Astrocyte of the cerebellum (primary cell): ENCODE measurements around the gene POLR3B.
"Not testable (repeated sequence)": the region's sequence is repeated elsewhere in the genome, so short reads cannot be mapped to it uniquely, and the experiment has no call there.

Source experiments
- DNase-seq: peaks from one replicate; pipeline ENCODE4 v3.0.0-alpha.2; 2011; ENCODE audit warnings: low read depth
- H3K4me3 ChIP-seq: 2 replicates; pipeline ENCODE4 v1.5.1; 2011; ENCODE audit warnings: mild to moderate bottlenecking, low read depth, low read length, moderate library complexity
- CTCF ChIP-seq: IDR thresholded peaks from 2 replicates; pipeline ENCODE4 v1.5.1; 2012; ENCODE audit warnings: low read length, low read depth, moderate library complexity, mild to moderate bottlenecking; ENCODE audit errors: missing control alignments
- in situ Hi-C: cut with HindIII; loops from 2 replicates; pipeline ENCODE4 v1.10.0; 2017; ENCODE audit warnings: low sequenced_read_pairs

Gene POLR3B

GRCh38 chr12:106357549-106358395 lies at the start of gene POLR3B:
Gene POLR3B (plus strand): TSS chr12:106357748. CDS start chr12:106357880, 132 bp downstream.
- peak within 1 kb of the TSS; percentile 86 for H3K4me3 ChIP-seq
- TF ChIP-seq CTCF = peak; percentile 90
- peak; percentile 93 for DNase-seq
- in situ Hi-C loops = no loop called here

GRCh38 chr12:106308121-106308520 lies 49.4 kb upstream of the POLR3B start:
- H3K4me3 ChIP-seq = no peak overlapping the region
- TF ChIP-seq CTCF = no peak
- in situ Hi-C loops = no loop called here
- no peak for DNase-seq

GRCh38 chr12:106308611-106309010 lies 48.9 kb upstream of the POLR3B start:
- no peak for DNase-seq
- H3K4me3 ChIP-seq = no peak overlapping the region
- in situ Hi-C loops = no loop called here
- TF ChIP-seq CTCF = no peak

GRCh38 chr12:106309671-106310505 lies 47.7 kb upstream of the POLR3B start:
- no peak overlapping the region for H3K4me3 ChIP-seq
- no peak for TF ChIP-seq CTCF
- in situ Hi-C loops = no loop called here
- DNase-seq = peak; percentile 85

- no peak overlapping the region for H3K4me3 ChIP-seq
- DNase-seq = no peak
- in situ Hi-C loops = no loop called here
- TF ChIP-seq CTCF = no peak
Measured at GRCh38 chr12:106310687-106311086, 46.9 kb upstream of the POLR3B start.

- in situ Hi-C loops = no loop called here
- no peak overlapping the region for H3K4me3 ChIP-seq
- DNase-seq = no peak
- no peak for TF ChIP-seq CTCF
Measured at GRCh38 chr12:106311139-106311538, 46.4 kb upstream of the POLR3B start.

GRCh38 chr12:106313413-106313812 lies 44.1 kb upstream of the POLR3B start:
- in situ Hi-C loops, DNase-seq, H3K4me3 ChIP-seq: not testable (repeated sequence)
